Psoas muscle (tissue), 8 donors: ENCODE data around the gene CATSPERB. TPM values are rescaled to one million over a fixed set of nuclear protein-coding genes. Genes with fewer than 3 reads are reported as not detected.

ENCODE experiments used
- ATAC-seq, 4 donors: fragments of 200-7000 bp; cut with Tn5 transposase; one replicate each; pipeline ENCODE4 v1.9.1; 2020; ENCODE audit warnings: moderate library complexity in 3 of 4, mild to moderate bottlenecking in 2 of 4
- DNase-seq, 2 donors: peaks; one replicate each; pipeline ENCODE4 v3.0.0-alpha.2; 2020
- H3K27ac ChIP-seq: fragments of 200-600 bp; one replicate; pipeline ENCODE4 v1.8.0; 2022
- H3K27me3 ChIP-seq, 3 donors: fragments of 200-600 bp in 1 of 3; one replicate each; pipeline versions ENCODE4 v1.6.1 to v1.8.0; 2013 to 2022; ENCODE audit warnings: low read length in 2 of 3, mild to moderate bottlenecking in 2 of 3, moderate library complexity in 1 of 3; ENCODE audit not compliant: insufficient read depth in 3 of 3
- H3K36me3 ChIP-seq, 2 donors: fragments of 200-600 bp in 1 of 2; one replicate each; pipeline versions ENCODE4 v1.6.1 to v1.8.0; 2013 to 2022; ENCODE audit warnings: low read depth in 1 of 2, mild to moderate bottlenecking in 1 of 2, moderate library complexity in 1 of 2; ENCODE audit not compliant: insufficient read depth in 1 of 2
- H3K4me1 ChIP-seq: fragments of 200-600 bp; one replicate; pipeline ENCODE4 v1.8.0; 2022
- H3K4me3 ChIP-seq: fragments of 200-600 bp; one replicate; pipeline ENCODE4 v1.8.0; 2022; ENCODE audit warnings: mild to moderate bottlenecking
- H3K9me3 ChIP-seq: fragments of 200-600 bp; one replicate; pipeline ENCODE4 v1.8.0; 2022
- CTCF ChIP-seq: fragments of 200-600 bp; IDR thresholded peaks from one replicate; pipeline ENCODE4 v1.8.0; 2022; ENCODE audit warnings: antibody characterized with exemption
- WGBS, 3 donors: extraction: QIAGEN DNeasy Blood & Tissue Kit; methylation state at CpG; one replicate each; pipeline versions ENCODE4 v1.1.6 to v1.1.7; 2013; 5-methylcytosine and 5-hydroxymethylcytosine counted together
- intact Hi-C, 2 donors: fragments of 100-400 bp; cut with DNase I; formaldehyde crosslinking; loops; one replicate each; pipeline versions ENCODE4 v1.11.0 to v1.14.2; 2022
- polyA plus RNA-seq, 3 donors: library from polyadenylated mRNA; stranded (reverse); fragments of 200-250 nt; gene quantifications; one replicate each; pipeline ENCODE4 v1.2.3, GENCODE V29; 2013
- total RNA-seq, 4 donors: library from RNA; stranded (reverse); fragmentation: NEBNext Ultra II Directional in 2 of 4; extraction: Animal tissue kit (Norgen Biotek cat#: 25700) in 2 of 4; gene quantifications; one replicate each; pipeline versions ENCODE4 v1.2.1 to v1.2.4, GENCODE V29; 2021 to 2023
- donor health status: healthy with polysubstance abuse.
- donor health status: DM: no; HTN: no; CAD: no; lungs with moderate emphysema.
- donor health status: Bipolar disorder and iron deficiency.
- donor health status: healthy.
- donor health status: DM: yes; HTN: yes; CAD: no.
- donor health status: DM: no; HTN: no; CAD: no.
- donor health status: DM: no; HTN: no; CAD: no.
- donor health status: DM: yes; HTN: yes; CAD: no.

CATSPERB gene
- total and polyA plus RNA-seq, 7 donors: 0.03 to 0.52 (median 0.20) TPM

- intact Hi-C loops: no loop called here
- Histone ChIP-seq H3K4me1 (no peaks in the 10 kb centered on the region), H3K9me3 (no peaks in the 10 kb centered on the region), H3K27ac (no peak overlapping the region), H3K27me3 (no peaks in the 10 kb centered on the region), H3K4me3 (no peak overlapping the region), H3K36me3 (no peaks in the 10 kb centered on the region)
- no peak for TF ChIP-seq CTCF
- no peak for DNase-seq
- no peak for ATAC-seq
- WGBS, 3 donors: 72 to 79% (median 73%) methylated on average over 2 of the region's 2 CpGs
Measured at GRCh38 chr14:91770185-91770584, 38.3 kb upstream of the CATSPERB start.

- ATAC-seq: no peak
- DNase-seq: no peak
- Histone ChIP-seq H3K27me3 (no peaks in the 10 kb centered on the region), H3K9me3 (peaks cover 3% of the 10 kb centered on the region), H3K36me3 (no peaks in the 10 kb centered on the region), H3K4me3 (no peak overlapping the region), H3K4me1 (no peaks in the 10 kb centered on the region), H3K27ac (no peak overlapping the region)
- TF ChIP-seq CTCF: no peak
- 32 to 49% (median 35%) methylated on average over 4 of the region's 4 CpGs for WGBS, 3 donors
- intact Hi-C loops: no loop called here
Measured at GRCh38 chr14:91755570-91756295, 23.8 kb upstream of the CATSPERB start.

GRCh38 chr14:91754819-91755218 is 22.9 kb upstream of the CATSPERB start:
- 10 to 18% (median 13%) methylated on average over 1 of the region's 1 CpG for WGBS, 3 donors
- H3K27me3 ChIP-seq: no peaks in the 10 kb centered on the region
- ATAC-seq (no peak), DNase-seq (no peak)
- H3K9me3 ChIP-seq: no peaks in the 10 kb centered on the region
- no peak for TF ChIP-seq CTCF
- H3K27ac ChIP-seq: no peak overlapping the region
- intact Hi-C loops: no loop called here
- no peaks in the 10 kb centered on the region for H3K36me3 ChIP-seq
- no peak overlapping the region for H3K4me3 ChIP-seq
- no peaks in the 10 kb centered on the region for H3K4me1 ChIP-seq

- no peak for DNase-seq
- intact Hi-C loops: no loop called here
Measured at GRCh38 chr14:91754185-91754584, 22.3 kb upstream of the CATSPERB start.

More at GRCh38 chr14:91754185-91754584, 22.3 kb upstream of the CATSPERB start:
- no peak overlapping the region for H3K4me3 ChIP-seq
- H3K27ac ChIP-seq: no peak overlapping the region
- H3K36me3 ChIP-seq: no peaks in the 10 kb centered on the region
- H3K27me3 ChIP-seq: no peaks in the 10 kb centered on the region
- TF ChIP-seq CTCF: no peak
- H3K9me3 ChIP-seq: no peaks in the 10 kb centered on the region
- no peaks in the 10 kb centered on the region for H3K4me1 ChIP-seq
- ATAC-seq: no peak
- WGBS, 3 donors: 78 to 87% (median 85%) methylated on average over 1 of the region's 1 CpG
